Measurements from ENCODE around the gene LCE2A. TPM values are rescaled to one million over a fixed set of nuclear protein-coding genes. Genes with fewer than 3 reads are reported as not detected.
"Not testable (repeated sequence)": the region's sequence is repeated elsewhere in the genome, so short reads cannot be mapped to it uniquely, and the experiment has no call there.

LCE2A gene
- total RNA-seq, 1 donor from 2014 or later = not detected

GRCh38 chr1:152663098-152663497 lies 35.0 kb upstream of the LCE2A start, which contains the start of gene LCE2D:
Gene LCE2D (plus strand): TSS chr1:152663380. CDS start chr1:152664106, 726 bp downstream.
- DNase-seq (ENCODE audit: extremely low spot score, unreplicated experiment) = no peak
- Mint-ChIP-seq H3K4me1 (ENCODE audit: unreplicated experiment) (no peaks in the 10 kb centered on the region), H3K4me3 (ENCODE audit: unreplicated experiment) (no peak within 1 kb of the TSS), H3K9me3 (ENCODE audit: unreplicated experiment) (peaks cover 4% of the 10 kb centered on the region), H3K36me3 (ENCODE audit: unreplicated experiment) (no peaks in the 10 kb centered on the region), H3K27ac (ENCODE audit: unreplicated experiment) (no peak within 1 kb of the TSS), H3K27me3 (ENCODE audit: unreplicated experiment) (no peaks in the 10 kb centered on the region)
- no peak for TF ChIP-seq CTCF (IDR thresholded peaks at IDR 0.05)

- not testable (repeated sequence) for H3K4me3 Mint-ChIP-seq (ENCODE audit: unreplicated experiment); H3K27ac Mint-ChIP-seq (ENCODE audit: unreplicated experiment); H3K36me3 Mint-ChIP-seq (ENCODE audit: unreplicated experiment); DNase-seq (ENCODE audit: extremely low spot score, unreplicated experiment); H3K9me3 Mint-ChIP-seq (ENCODE audit: unreplicated experiment); H3K27me3 Mint-ChIP-seq (ENCODE audit: unreplicated experiment); H3K4me1 Mint-ChIP-seq (ENCODE audit: unreplicated experiment)
Observed at GRCh38 chr1:152666171-152666570, 32.0 kb upstream of the LCE2A start.

GRCh38 chr1:152667648-152668047 lies 30.5 kb upstream of the LCE2A start:
- H3K4me1 Mint-ChIP-seq (ENCODE audit: unreplicated experiment) = no peaks in the 10 kb centered on the region
- no peaks in the 10 kb centered on the region for H3K36me3 Mint-ChIP-seq (ENCODE audit: unreplicated experiment)

GRCh38 chr1:152673016-152673415 lies 25.1 kb upstream of the LCE2A start:
- no peaks in the 10 kb centered on the region for H3K4me1 Mint-ChIP-seq (ENCODE audit: unreplicated experiment)
- H3K9me3 Mint-ChIP-seq (ENCODE audit: unreplicated experiment) = no peaks in the 10 kb centered on the region
- H3K36me3 Mint-ChIP-seq (ENCODE audit: unreplicated experiment) = no peaks in the 10 kb centered on the region
- H3K27ac Mint-ChIP-seq (ENCODE audit: unreplicated experiment) = no peak overlapping the region
- no peaks in the 10 kb centered on the region for H3K27me3 Mint-ChIP-seq (ENCODE audit: unreplicated experiment)
- DNase-seq (ENCODE audit: extremely low spot score, unreplicated experiment) = no peak
- TF ChIP-seq CTCF (IDR thresholded peaks at IDR 0.05) = no peak
- H3K4me3 Mint-ChIP-seq (ENCODE audit: unreplicated experiment) = no peak overlapping the region

More at GRCh38 chr1:152667648-152668047, 30.5 kb upstream of the LCE2A start:
- DNase-seq (ENCODE audit: extremely low spot score, unreplicated experiment) = no peak
- TF ChIP-seq CTCF (IDR thresholded peaks at IDR 0.05) = no peak
- Mint-ChIP-seq H3K9me3 (ENCODE audit: unreplicated experiment) (peaks cover 4% of the 10 kb centered on the region), H3K27me3 (ENCODE audit: unreplicated experiment) (no peaks in the 10 kb centered on the region), H3K27ac (ENCODE audit: unreplicated experiment) (no peak overlapping the region), H3K4me3 (ENCODE audit: unreplicated experiment) (no peak overlapping the region)

- H3K4me3 Mint-ChIP-seq (ENCODE audit: unreplicated experiment); H3K27me3 Mint-ChIP-seq (ENCODE audit: unreplicated experiment); H3K27ac Mint-ChIP-seq (ENCODE audit: unreplicated experiment); DNase-seq (ENCODE audit: extremely low spot score, unreplicated experiment); H3K4me1 Mint-ChIP-seq (ENCODE audit: unreplicated experiment); H3K9me3 Mint-ChIP-seq (ENCODE audit: unreplicated experiment); H3K36me3 Mint-ChIP-seq (ENCODE audit: unreplicated experiment): not testable (repeated sequence)
Observed at GRCh38 chr1:152674983-152675382, 23.2 kb upstream of the LCE2A start, which contains the start of gene LCE2C. Gene LCE2C (plus strand): TSS chr1:152675279. CDS start chr1:152676016, 737 bp downstream.

- no peaks in the 10 kb centered on the region for H3K36me3 Mint-ChIP-seq (ENCODE audit: unreplicated experiment)
- no peaks in the 10 kb centered on the region for H3K4me1 Mint-ChIP-seq (ENCODE audit: unreplicated experiment)
- no peak overlapping the region for H3K4me3 Mint-ChIP-seq (ENCODE audit: unreplicated experiment)
- no peaks in the 10 kb centered on the region for H3K9me3 Mint-ChIP-seq (ENCODE audit: unreplicated experiment)
- H3K27me3 Mint-ChIP-seq (ENCODE audit: unreplicated experiment) = no peaks in the 10 kb centered on the region
- no peak for TF ChIP-seq CTCF (IDR thresholded peaks at IDR 0.05)
- H3K27ac Mint-ChIP-seq (ENCODE audit: unreplicated experiment) = no peak overlapping the region
- no peak for DNase-seq (ENCODE audit: extremely low spot score, unreplicated experiment)
Observed at GRCh38 chr1:152679459-152679858, 18.7 kb upstream of the LCE2A start.

Data from osteocyte (in vitro differentiated cells).